Activated T-cell treated with anti-CD3 and anti-CD28 coated beads, Interleukin-2, amount 50 U/mL, for 72 hours (primary cell): ENCODE measurements around the gene TMEM179B. TPM values are rescaled to one million over a fixed set of nuclear protein-coding genes. Genes with fewer than 3 reads are reported as not detected.
A peak's percentile ranks its signal among the peaks of the same experiment; 100 is the strongest.

Experiments used
- ATAC-seq, 2 donors: fragments of 150-1000 bp; cut with Tn5 transposase; replicated peaks in 1 of 2; 2 replicates each; pipeline ENCODE4 v1.10.0; 2021; ENCODE audit warnings: moderate library complexity in 2 of 2, mild to moderate bottlenecking in 1 of 2
- DNase-seq, 2 donors: peaks; one replicate each; pipeline ENCODE4 v3.0.0; 2021 to 2022; ENCODE audit warnings: mixed read lengths in 1 of 2
- H3K27ac Mint-ChIP-seq: one replicate; pipeline ENCODE4 v1.8.0; 2022; ENCODE audit warnings: mild to moderate bottlenecking, moderate library complexity, mixed read lengths
- H3K27me3 Mint-ChIP-seq: one replicate; pipeline ENCODE4 v1.8.0; 2022; ENCODE audit warnings: low read depth, mixed read lengths
- H3K36me3 Mint-ChIP-seq, 2 donors: one replicate each; pipeline ENCODE4 v1.8.0; 2022; ENCODE audit warnings: mixed read lengths in 2 of 2, mild to moderate bottlenecking in 1 of 2; ENCODE audit not compliant: insufficient read depth in 2 of 2
- H3K4me1 Mint-ChIP-seq: one replicate; pipeline ENCODE4 v1.8.0; 2022; ENCODE audit warnings: low read depth, mixed read lengths
- H3K4me3 Mint-ChIP-seq, 2 donors: one replicate each; pipeline ENCODE4 v1.8.0; 2022; ENCODE audit warnings: mild to moderate bottlenecking in 2 of 2, mixed read lengths in 2 of 2, moderate library complexity in 2 of 2
- H3K9me3 Mint-ChIP-seq, 2 donors: one replicate each; pipeline ENCODE4 v1.8.0; 2022; ENCODE audit warnings: mixed read lengths in 2 of 2
- total RNA-seq, 2 donors: library from RNA; stranded (reverse); gene quantifications; one replicate each; pipeline ENCODE4 v1.2.3, GENCODE V29; 2022

Gene TMEM179B
- total RNA-seq, 2 donors from 2014 or later: 18.8 to 23.1 TPM

GRCh38 chr11:62771144-62772021 lies 15.8 kb upstream of the TMEM179B start, which contains the start of gene TAF6L:
Gene TAF6L (plus strand): TSS chr11:62771396. CDS start chr11:62775784, 4,388 bp downstream.
- peak; percentile 94 for DNase-seq
- peak; percentile 89 to 91 for ATAC-seq
- Mint-ChIP-seq H3K36me3 (peaks cover 0 to 7% of the 10 kb centered on the region in 2 donors), H3K27me3 (no peaks in the 10 kb centered on the region), H3K4me1 (peaks cover 34% of the 10 kb centered on the region), H3K4me3 (peak within 1 kb of the TSS; percentile 85 to 92), H3K27ac (peak within 1 kb of the TSS; percentile 92), H3K9me3 (no peaks in the 10 kb centered on the region)

GRCh38 chr11:62774407-62774806 lies 12.8 kb upstream of the TMEM179B start:
- Mint-ChIP-seq H3K4me3 (no peak overlapping the region), H3K27ac (no peak overlapping the region), H3K4me1 (peaks cover 40% of the 10 kb centered on the region), H3K27me3 (no peaks in the 10 kb centered on the region), H3K9me3 (no peaks in the 10 kb centered on the region), H3K36me3 (peaks cover 0 to 9% of the 10 kb centered on the region in 2 donors)
- DNase-seq (no peak), ATAC-seq (no peak)

- H3K4me1 Mint-ChIP-seq: peaks cover 28% of the 10 kb centered on the region
- H3K4me3 Mint-ChIP-seq: no peak overlapping the region
- ATAC-seq (no peak), DNase-seq (no peak)
- no peak overlapping the region for H3K27ac Mint-ChIP-seq
- H3K36me3 Mint-ChIP-seq: peaks cover 0 to 8% of the 10 kb centered on the region in 2 donors
- H3K27me3 Mint-ChIP-seq: no peaks in the 10 kb centered on the region
- H3K9me3 Mint-ChIP-seq: no peaks in the 10 kb centered on the region
Measured at GRCh38 chr11:62775646-62776045, 11.6 kb upstream of the TMEM179B start.

- Mint-ChIP-seq H3K9me3 (no peaks in the 10 kb centered on the region), H3K36me3 (peaks cover 0 to 8% of the 10 kb centered on the region in 2 donors), H3K27me3 (no peaks in the 10 kb centered on the region), H3K4me1 (peaks cover 13% of the 10 kb centered on the region), H3K27ac (peak overlapping the region; percentile 25), H3K4me3 (peak overlapping the region in 1 of 2 donors; percentile 4)
- ATAC-seq: peak; percentile 50 to 61
- DNase-seq: no peak
Measured at GRCh38 chr11:62777389-62777788, 9.8 kb upstream of the TMEM179B start.

GRCh38 chr11:62778441-62778840 lies 8.8 kb upstream of the TMEM179B start:
- no peak overlapping the region for H3K4me3 Mint-ChIP-seq
- H3K27me3 Mint-ChIP-seq: no peaks in the 10 kb centered on the region
- peaks cover 11% of the 10 kb centered on the region for H3K4me1 Mint-ChIP-seq
- no peak for DNase-seq
- H3K9me3 Mint-ChIP-seq: no peaks in the 10 kb centered on the region
- no peak overlapping the region for H3K27ac Mint-ChIP-seq
- ATAC-seq: peak; percentile 10 to 35
- H3K36me3 Mint-ChIP-seq: peaks cover 0 to 14% of the 10 kb centered on the region in 2 donors

GRCh38 chr11:62782753-62783152 lies 4.4 kb upstream of the TMEM179B start:
- no peak for ATAC-seq
- Mint-ChIP-seq H3K9me3 (no peaks in the 10 kb centered on the region), H3K4me3 (no peak overlapping the region), H3K36me3 (peaks cover 2 to 13% of the 10 kb centered on the region in 2 donors), H3K27me3 (no peaks in the 10 kb centered on the region), H3K27ac (no peak overlapping the region), H3K4me1 (peaks cover 13% of the 10 kb centered on the region)
- no peak for DNase-seq

GRCh38 chr11:62786318-62787004 lies 741 bp upstream of the TMEM179B start:
- Mint-ChIP-seq H3K27ac (peak overlapping the region; percentile 86), H3K4me1 (peaks cover 50% of the 10 kb centered on the region), H3K4me3 (peak overlapping the region; percentile 89 to 96), H3K36me3 (peaks cover 2 to 16% of the 10 kb centered on the region in 2 donors), H3K27me3 (no peaks in the 10 kb centered on the region), H3K9me3 (no peaks in the 10 kb centered on the region)
- peak; percentile 92 to 94 for DNase-seq
- peak; percentile 71 to 75 for ATAC-seq

- peak overlapping the region; percentile 75 for H3K27ac Mint-ChIP-seq
- DNase-seq: no peak
- no peaks in the 10 kb centered on the region for H3K9me3 Mint-ChIP-seq
- peaks cover 62% of the 10 kb centered on the region for H3K4me1 Mint-ChIP-seq
- no peaks in the 10 kb centered on the region for H3K27me3 Mint-ChIP-seq
- peak overlapping the region; percentile 94 to 95 for H3K4me3 Mint-ChIP-seq
- ATAC-seq: no peak
- H3K36me3 Mint-ChIP-seq: peaks cover 4 to 14% of the 10 kb centered on the region in 2 donors
Measured at GRCh38 chr11:62788991-62789390, 1.8 kb downstream of the TMEM179B start.

- no peaks in the 10 kb centered on the region for H3K9me3 Mint-ChIP-seq
- DNase-seq (no peak), ATAC-seq (no peak)
- H3K36me3 Mint-ChIP-seq: peaks cover 6 to 20% of the 10 kb centered on the region in 2 donors
- H3K27me3 Mint-ChIP-seq: no peaks in the 10 kb centered on the region
- H3K4me1 Mint-ChIP-seq: peaks cover 62% of the 10 kb centered on the region
- peak overlapping the region; percentile 75 for H3K27ac Mint-ChIP-seq
- peak overlapping the region; percentile 94 to 95 for H3K4me3 Mint-ChIP-seq
Measured at GRCh38 chr11:62789576-62789975, 2.4 kb downstream of the TMEM179B start.

GRCh38 chr11:62791501-62792201 lies 4.4 kb downstream of the TMEM179B start, which contains the start of gene TMEM223:
Gene TMEM223 (minus strand): TSS chr11:62792006. CDS start chr11:62791994, 12 bp downstream.
- Mint-ChIP-seq H3K36me3 (peaks cover 13 to 35% of the 10 kb centered on the region in 2 donors), H3K27me3 (no peaks in the 10 kb centered on the region), H3K27ac (peak within 1 kb of the TSS; percentile 92), H3K4me1 (peaks cover 52% of the 10 kb centered on the region), H3K4me3 (peak within 1 kb of the TSS; percentile 91 to 94), H3K9me3 (no peaks in the 10 kb centered on the region)
- DNase-seq: peak; percentile 94
- peak; percentile 69 to 77 for ATAC-seq

- Mint-ChIP-seq H3K27ac (peak overlapping the region; percentile 92), H3K36me3 (peaks cover 13 to 39% of the 10 kb centered on the region in 2 donors), H3K27me3 (no peaks in the 10 kb centered on the region), H3K4me1 (peaks cover 52% of the 10 kb centered on the region), H3K4me3 (peak overlapping the region; percentile 91 to 94), H3K9me3 (no peaks in the 10 kb centered on the region)
- peak; percentile 4 to 5 for ATAC-seq
- peak in 1 of 2 donors; percentile 41 for DNase-seq
Measured at GRCh38 chr11:62792202-62792575, 5.0 kb downstream of the TMEM179B start.

- peaks cover 33% of the 10 kb centered on the region for H3K4me1 Mint-ChIP-seq
- no peak for DNase-seq
- H3K27ac Mint-ChIP-seq: peak overlapping the region; percentile 6
- no peak for ATAC-seq
- H3K27me3 Mint-ChIP-seq: no peaks in the 10 kb centered on the region
- H3K4me3 Mint-ChIP-seq: no peak overlapping the region
- H3K9me3 Mint-ChIP-seq: no peaks in the 10 kb centered on the region
- peaks cover 16 to 48% of the 10 kb centered on the region in 2 donors for H3K36me3 Mint-ChIP-seq
Measured at GRCh38 chr11:62794201-62794775, 7.1 kb downstream of the TMEM179B start.
